HS-5 (cell line): ENCODE data around the gene TNS3.
"Not testable (repeated sequence)": the region's sequence is repeated elsewhere in the genome, so short reads cannot be mapped to it uniquely, and the experiment has no call there.

ENCODE experiments used
- DNase-seq: peaks from one replicate; pipeline ENCODE4 v3.0.0-alpha.2; 2012; ENCODE audit warnings: low read depth

Gene TNS3

DNA sequence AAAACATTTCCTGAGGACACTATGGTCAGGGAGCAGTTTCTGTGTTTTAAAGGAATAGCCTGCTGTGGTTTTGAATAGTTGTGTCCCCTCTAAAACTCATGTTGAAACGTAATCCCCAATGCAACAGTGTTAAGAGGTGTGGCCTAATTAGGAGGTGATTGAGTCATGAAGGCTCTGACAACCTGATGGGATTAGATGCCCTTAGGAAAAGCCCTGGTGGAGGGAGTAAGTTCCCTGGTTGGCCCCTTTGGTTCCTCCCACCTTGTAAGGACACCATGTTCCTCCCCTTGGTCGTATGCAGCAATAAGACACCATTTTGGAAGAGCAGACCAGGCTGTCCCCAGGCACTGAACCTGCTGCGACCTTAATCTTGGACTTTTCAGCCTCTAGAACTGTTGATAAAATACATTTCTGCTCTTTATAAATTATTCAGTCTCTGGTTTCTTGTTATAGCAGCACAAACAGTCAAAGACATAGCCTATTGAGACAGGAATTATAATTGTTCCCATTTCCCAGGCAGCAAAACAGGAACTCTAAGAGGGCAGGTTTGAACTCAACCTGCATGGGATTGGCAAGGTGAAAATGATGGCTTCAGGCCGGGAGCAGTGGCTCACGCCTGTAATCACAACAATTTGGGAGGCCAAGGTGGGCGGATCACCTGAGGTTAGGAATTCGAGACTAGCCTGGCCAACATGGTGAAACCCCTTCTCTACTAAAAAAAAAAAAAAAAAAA lies 20.5 kb upstream of the TNS3 start:
- DNase-seq, result no peak

DNA sequence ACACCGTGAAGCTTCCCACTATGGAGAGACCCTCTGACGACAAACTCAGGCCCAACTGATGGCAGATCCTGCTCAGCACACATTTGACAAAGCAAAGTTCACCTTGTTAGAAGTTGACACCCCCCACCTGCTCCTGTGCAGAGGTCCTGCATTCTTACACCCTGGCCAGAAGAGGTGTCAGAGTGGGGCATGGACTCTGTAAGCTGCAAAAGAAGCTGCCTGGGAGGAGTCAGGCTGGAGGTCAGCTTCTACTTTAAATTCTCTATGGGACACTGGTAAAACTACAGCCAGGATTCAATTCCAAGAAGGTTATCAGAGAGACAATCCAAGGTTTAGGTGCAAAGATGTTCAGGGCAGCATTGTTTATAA lies 20.0 kb upstream of the TNS3 start:
- DNase-seq, result no peak

DNA sequence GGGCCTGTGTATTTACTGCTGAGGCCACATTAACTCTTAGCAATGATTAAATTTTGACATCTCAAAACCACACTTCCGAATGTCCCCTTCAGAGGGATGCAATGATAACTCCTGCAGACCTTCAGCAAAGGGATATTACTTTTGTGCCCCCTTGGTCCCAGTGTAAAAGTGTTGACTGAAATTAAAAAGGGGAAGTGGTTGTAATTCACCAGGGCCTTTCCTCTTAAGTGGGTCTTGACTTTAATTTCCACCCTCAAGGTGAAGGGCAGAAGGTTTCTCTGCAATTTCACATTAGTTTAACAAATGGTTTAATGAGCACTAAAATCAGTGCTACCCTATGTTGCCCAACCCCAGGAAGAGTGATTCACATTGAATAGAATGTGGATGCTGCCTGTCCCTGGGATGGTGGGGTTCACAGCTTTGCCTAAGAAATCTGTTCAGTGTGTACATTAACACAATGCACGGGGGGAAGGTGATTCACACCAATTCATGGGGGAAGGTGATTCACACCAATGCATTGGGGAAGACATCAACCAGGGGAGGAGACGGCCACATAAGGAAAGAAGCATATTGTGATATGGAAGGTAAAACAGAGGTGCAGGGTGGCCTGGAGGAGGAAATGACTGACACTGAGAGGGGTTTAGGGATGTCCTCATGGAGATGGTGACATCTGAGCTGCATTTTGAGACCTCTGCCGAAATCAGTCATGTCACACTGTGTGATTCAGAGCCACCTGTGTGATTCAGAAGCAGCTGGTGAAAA lies 19.4 kb upstream of the TNS3 start:
- peak; percentile 97 for DNase-seq

DNA sequence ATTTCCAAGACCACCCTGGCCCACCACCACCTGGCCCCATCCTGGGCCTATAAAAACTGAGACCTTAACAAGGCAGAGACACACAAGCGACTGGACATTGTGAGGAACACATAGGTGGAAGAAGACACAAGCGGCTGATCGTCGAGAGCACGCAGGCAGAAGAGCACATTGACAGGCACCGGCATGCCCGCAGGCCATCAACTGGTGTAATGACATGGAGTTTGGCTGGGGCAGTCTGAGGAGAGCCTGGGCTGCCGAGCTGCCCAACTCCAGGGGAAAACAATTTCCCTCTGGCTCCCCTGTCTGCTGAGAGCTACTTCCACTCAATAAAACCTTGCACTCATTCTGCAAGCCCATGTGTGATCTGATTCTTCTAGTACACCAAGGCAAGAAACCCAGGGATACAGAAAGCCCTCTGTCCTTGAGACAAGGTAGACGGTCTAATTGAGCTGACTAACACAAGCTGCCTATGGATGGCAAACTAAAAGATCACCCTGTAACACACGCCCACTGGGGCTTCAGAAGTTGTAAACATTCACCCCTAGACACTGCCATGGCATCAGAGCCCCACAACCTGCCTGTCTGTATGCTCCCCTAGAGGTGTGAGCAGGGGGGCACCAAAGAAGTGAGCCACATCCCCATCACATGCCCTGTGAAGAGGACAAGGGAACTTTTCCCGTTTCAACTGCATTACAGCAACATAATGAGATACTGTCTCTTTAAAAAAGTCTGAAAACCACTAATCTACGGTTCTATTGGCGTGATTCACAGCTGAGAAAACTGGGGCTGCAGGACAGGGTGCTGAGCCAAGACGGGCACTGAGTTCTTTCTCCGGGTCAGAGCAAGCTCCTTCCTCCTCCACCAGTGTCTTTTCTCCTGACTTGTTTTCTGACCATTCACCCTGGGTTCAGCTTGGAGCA lies 18.5 kb upstream of the TNS3 start:
- DNase-seq, result peak; percentile 62

DNA sequence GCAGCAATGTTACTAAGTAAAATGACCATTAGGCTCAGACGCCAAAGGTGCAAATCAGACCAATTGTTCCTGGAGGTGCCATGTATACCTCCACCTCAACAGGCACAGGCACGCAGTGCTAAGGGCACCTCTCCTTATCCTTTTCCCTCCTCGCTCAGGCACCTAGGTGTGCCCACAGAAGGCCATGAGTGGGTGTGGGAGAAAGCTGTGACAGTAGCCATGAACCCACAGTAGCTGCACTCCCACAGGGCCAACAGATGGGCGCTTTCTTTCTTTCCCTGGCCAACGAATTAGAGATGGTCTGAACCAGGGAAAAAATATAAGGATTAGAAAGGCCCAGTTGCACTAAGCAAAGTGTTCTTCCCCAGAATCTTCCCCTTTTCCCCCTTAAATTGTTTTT lies 15.5 kb upstream of the TNS3 start:
- no peak for DNase-seq

DNA sequence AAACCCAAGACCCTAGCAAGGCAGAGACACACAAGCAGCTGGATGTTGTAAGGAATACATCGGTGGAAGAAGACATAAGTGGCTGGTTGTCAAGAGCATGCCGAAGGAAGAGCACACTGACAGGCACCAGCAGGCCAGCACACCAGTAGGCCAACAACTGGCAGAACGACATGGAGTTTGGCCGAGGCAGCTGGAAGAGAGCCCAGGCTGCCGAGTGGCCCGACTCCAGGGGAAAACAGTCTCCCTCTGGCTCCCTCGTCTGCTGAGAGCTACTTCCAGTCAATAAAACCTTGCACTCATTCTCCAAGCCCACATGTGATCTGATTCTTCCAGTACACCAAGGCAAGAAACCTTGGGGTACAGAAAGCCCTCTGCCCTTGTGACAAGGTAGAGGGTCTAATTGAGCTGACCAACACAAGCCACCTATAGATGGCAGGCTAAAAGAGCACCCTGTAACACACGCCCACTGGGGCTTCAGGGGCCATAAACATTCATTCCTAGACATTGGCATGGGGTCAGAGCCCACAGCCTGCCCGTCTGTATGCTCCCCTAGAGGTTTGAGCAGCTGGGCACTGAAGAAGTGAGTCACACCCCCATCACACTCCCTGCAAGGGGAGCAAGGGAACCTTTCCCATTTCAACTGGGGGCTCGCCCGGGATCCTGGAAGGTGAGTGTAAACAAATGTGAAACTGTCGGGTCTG lies 14.7 kb upstream of the TNS3 start:
- no peak for DNase-seq

DNA sequence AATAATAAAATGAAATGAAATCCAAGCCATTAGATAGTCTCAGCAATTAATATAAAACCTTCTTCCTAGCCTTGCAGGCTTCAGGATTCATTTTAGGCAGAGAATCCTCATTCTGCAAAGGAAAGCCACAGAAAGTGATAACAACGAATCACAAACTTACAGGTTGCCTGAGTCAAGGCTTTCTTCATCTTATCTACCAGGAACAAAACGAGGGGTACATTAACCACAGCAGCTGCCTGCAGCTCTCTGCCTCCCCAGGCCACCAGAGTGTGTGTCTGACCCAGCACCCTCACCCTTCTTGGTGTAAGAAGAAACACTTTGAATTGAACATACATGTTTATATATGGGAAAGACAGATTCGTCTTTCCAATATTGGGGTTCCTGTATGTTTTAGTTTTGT lies 12.5 kb upstream of the TNS3 start:
- no peak for DNase-seq

DNA sequence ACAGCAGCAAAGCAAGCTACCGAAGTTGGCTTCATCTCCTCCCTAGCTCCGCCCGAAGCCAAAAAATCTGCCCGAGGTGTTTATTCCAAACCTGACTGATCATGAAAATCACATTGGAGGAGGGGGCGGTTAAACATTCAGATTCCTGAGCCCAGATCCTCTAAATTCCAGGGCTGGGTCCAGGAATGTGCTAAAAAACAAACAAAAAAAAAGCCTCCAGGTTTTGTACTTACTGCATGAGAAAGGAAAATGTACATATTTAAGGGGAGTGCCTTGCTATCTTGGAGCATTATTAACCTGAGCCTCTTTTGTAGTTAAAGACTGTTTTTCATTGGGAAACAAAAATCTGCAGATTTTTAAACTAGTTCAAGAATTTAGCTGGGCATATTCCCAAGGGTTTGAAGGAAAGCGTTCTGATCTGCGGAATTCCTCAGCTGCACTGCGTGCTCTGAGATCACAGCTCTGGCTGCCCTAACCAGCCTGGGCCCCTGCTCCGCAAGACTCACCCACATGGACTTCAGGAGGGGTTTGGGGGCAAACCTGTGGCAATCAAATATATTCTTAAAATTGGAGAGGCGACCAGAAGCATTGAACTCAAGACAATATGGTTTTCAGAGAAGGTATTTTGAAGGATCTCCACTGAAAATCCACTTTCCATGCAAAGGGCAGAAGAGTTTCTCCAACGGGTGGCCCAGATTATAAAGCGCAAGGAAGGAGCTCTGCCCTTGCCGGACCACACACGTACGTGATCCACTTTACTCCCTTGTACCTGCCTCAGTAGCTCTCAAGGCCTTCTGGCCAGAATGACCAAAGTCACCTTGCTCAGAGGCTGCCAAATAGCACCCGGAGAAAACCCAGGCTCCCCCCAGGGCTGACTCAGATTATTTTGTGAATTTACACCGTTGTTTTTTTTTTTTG lies 10.0 kb upstream of the TNS3 start:
- DNase-seq, result no peak

DNA sequence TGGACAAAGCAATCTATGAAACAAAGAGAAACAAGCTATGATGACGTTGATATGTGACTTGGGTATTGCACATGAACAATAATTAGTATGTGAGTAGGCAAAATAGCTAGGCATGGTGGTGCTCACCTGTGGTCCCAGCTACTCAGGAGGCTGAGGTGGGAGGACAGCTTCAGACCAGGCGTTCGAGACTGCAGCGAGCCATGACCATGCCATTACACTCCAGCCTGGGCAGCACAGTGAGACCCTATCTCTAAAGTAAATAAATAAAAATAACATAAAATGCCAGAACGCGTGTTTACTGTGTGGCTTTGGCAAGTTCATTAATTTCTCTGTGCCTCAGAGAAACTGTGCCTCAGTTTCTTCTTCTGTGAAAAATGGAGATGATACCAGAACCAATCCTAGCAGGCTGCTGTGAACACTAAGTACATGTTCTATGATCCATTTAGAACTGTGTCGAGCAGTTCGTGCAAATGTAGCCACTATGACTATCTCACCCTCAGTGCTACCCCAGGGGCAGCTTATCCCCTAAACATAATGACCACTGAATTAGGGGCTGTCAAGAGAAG lies 9.3 kb upstream of the TNS3 start:
- no peak for DNase-seq

DNA sequence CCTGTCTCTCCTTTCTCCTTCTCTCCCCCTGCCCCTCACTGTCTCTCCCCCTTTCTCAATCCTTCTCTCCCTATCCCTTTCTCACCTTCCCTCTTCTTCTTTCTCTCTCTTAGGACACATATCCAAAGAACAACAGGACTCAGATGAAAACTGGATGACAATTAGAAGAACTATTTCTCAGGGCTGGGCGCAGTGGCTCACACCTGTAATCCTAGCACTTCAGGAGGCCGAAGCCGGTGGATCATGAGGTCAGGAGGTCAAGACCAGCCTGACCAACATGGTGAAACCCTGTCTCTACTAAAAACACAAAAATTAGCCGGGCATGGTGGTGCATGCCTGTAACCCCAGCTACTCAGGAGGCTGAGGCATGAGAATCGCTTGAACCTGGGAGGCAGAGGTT lies 8.3 kb upstream of the TNS3 start:
- not testable (repeated sequence) for DNase-seq

DNA sequence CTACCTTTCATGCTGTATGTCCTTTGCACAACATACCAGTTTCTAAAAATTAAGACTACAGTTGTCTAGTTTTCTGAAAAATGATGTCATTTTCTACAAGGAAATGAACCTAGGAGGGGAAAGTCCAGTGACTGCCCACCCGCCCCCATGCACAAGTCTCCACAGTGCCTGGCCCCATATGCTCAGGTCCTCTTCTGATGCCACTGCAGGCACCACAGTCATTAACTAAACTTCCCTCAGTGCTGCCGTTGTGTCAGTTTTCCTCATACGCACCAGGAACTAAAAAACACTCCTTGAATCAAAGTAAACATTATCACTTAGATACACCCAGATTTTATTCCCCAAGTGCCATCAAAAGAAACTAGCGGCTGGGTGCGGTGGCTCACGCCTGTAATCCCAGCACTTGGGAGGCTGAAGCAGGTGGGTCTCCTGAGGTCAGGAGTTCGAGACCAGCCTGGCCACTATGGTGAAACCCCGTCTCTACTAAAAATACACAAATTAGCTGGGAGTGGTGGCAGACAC lies 6.9 kb upstream of the TNS3 start:
- DNase-seq, result no peak

DNA sequence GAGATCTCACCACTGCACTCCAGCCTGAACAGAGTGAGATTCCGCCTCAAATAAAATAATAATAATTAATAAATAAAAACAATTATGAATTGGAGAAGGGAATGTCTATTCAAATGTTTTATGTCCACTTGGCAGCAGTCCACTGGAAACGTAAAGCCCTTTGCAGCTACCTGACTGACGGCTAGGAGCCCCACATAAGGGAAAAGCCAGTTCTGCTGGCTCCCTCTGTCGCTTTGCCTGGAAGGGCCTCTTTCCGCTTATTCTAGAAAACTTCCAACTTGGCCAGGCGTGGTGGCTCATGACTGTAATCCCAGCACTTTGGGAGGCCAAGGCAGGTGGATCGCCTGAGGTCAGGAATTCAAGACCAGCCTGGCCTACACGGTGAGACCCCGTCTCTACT lies 6.1 kb upstream of the TNS3 start:
- no peak for DNase-seq

DNA sequence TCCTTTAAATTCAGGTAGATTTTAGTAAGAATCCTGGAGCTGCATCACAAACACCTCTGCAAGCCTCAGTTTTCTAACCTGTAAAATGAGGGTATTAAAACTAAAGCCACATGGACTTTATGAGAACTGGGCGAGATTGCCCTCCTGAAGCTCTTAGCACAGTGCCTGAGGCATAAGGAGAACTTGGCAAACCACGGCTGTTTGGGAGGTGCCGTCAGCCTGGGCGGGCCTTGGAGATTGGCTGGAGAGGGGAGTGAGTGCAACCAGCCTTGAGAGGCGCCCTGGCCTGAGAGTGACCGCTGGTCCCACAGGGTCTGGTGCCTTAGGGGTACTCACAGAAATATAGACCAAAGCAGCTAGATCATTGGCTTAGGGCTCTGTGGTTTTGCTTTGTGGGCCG lies 5.4 kb upstream of the TNS3 start:
- DNase-seq, result no peak

DNA sequence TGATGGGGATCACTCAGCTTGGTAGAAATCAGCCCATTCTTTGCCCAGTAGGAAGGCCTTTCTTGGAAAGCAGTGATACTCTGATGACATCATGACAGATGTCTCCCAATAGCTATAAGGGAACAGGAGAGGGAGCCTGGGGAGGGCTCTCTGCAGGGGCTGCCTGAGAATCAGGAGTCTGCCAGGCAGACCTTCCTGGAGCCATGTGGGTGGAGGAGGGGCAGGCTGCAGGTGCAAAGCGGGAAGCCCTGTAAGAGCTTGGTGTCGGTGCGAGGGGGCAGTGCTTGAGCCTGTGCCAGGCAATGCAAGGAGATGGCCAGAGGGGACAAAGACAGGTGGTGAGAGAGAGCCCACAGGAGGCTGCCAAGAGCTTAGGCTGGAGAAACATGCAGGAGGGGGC lies 5.0 kb upstream of the TNS3 start:
- no peak for DNase-seq

DNA sequence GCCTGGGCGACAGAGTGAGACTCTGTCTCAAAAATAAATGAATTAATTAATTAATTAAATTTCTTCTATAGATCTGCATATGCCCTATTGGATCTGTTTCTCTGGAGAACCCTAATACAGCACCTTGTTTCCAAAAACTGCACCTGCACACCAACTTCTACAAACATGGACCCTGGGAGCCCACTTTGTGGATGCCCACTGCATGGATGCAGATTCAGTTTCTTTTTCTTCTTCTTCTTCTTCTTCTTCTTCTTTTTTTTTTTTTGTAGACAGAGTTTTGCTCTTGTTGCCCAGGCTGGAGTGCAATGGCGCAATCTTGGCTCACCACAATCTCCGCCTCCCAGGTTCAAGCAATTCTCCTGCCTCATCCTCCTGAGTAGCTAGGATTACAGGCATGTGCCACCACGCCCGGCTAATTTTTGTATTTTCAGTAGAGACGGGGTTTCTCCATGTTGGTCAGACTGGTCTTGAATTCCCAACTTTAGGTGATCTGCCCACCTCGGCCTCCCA lies 4.3 kb upstream of the TNS3 start:
- not testable (repeated sequence) for DNase-seq

DNA sequence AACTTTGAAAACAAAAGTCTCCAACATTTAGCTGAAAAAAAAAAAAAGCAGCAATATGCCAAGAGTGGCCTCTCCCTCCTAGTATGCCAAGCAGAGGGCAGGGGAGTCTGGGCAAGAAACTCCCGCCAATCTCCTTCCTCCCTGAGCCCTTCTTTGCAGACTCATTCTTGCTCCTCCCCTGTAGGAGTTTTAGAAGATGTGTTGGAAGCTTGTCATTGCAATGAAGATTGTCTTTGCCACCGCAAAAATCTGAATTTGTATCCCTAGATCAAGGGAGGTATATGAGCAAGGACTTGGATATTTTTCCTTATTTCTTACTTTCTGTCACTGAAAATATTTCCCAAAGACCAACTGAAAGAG lies 2.6 kb upstream of the TNS3 start:
- DNase-seq, result no peak

DNA sequence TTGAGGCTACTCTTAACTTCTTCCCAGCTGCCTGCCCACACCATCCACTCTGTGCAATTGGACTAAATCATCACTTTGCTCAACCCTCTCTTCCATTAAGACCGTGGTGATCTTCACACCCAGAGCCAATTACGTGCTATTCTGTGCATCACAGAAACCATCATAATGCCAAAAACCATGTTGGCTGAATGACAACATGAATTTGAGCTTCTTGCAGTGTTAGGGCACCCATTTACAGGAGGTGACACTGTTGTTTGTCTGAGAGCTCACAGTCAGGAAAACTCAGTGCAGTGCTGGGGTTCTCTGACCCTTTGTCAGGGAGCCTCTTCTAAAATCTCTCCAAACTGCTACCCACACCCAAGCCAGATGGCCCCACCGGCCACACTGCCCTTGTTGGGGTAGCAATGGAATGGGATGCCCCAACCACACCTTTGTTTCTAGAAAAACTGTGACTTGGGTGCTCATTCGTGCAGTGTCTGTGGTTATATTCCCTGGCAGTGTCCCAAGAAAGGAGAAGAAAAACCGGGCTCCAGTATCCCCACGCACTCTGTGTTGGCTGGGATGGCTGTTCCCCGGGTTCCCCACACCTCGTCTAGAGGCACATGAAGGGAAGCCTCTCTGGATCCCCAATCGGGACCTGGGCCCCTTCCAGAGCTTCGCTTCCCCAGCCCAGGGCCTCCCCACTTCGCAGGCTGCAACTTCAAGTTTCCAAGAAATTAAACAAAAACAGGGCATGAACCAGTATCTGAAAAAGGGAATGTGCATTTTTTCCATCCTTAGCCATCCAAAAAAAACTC lies 2.0 kb upstream of the TNS3 start:
- no peak for DNase-seq

DNA sequence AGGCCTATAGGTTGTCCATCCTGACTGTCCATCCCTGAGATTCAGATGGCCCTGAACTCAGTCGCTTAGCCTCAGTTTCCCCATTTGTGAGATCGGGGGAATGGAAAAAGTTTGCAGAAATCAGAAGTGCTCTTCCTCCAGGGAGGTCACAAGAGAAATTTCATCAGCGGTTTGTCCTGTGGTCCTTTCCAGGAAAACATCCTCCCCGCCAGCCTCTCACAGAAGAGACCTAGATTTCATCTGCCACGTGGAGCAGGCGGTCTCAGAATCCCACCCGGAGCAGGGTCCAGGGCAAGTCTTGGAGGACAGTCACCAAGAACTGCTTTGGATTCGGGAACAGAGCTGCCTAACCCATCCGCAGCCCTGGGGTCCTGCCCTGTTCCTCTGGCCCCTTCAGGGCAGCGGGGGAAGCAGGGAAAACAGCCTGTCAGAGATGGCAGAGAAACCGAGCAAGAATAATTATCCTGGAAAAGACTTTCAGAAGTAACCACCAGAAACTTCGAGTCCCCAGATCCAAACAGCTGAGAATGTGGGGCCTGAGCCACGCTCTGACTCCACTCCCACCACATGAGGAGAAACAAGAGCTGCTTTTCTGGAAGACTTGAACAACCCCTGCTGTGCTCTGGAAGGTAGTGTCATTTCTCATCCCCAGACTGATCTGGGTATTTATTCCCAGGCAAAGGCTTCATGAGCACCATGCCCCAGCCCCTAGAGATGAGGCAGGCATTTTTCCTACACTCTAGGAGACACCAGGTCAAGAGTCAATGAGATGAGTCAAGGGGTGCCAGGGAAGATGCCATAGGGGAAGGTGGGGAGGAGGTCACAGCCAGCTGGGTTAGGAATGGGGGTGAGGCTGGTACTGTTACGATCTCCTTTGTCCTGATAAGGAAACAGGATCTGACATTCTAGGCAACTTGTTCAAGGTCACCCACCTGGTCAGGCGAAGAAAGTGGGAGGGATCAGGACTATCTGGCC lies 1.1 kb upstream of the TNS3 start:
- DNase-seq, result no peak
